Loucy (cell line): ENCODE measurements around the gene KDM4B.
A peak's percentile ranks its signal among the peaks of the same experiment; 100 is the strongest.

Source experiments
- H2AFZ ChIP-seq: fragments of 200-600 bp; sonication (generic); 2 replicates; pipeline ENCODE4 v1.6.0; 2016; ENCODE audit warnings: antibody characterized with exemption, mild to moderate bottlenecking, low read length, moderate library complexity
- H3F3A ChIP-seq: fragments of 200-600 bp; 2 replicates; pipeline ENCODE4 v1.6.0; 2016; ENCODE audit warnings: antibody characterized with exemption, low read depth, mild to moderate bottlenecking
- H3K27me3 ChIP-seq: fragments of 200-600 bp; sonication (generic); 2 replicates; pipeline ENCODE4 v1.6.1; 2014; ENCODE audit warnings: low read length, mild to moderate bottlenecking; ENCODE audit not compliant: insufficient read depth, poor library complexity, severe bottlenecking
- H3K36me3 ChIP-seq: fragments of 200-600 bp; sonication (generic); 2 replicates; pipeline ENCODE4 v1.6.1; 2016; ENCODE audit warnings: low read length; ENCODE audit not compliant: insufficient read depth
- H3K4me1 ChIP-seq: fragments of 200-600 bp; sonication (generic); 2 replicates; pipeline ENCODE4 v1.5.1; 2014; ENCODE audit warnings: low read length, mild to moderate bottlenecking; ENCODE audit not compliant: insufficient read depth, poor library complexity, severe bottlenecking
- H3K4me2 ChIP-seq: fragments of 200-600 bp; sonication (generic); 2 replicates; pipeline ENCODE4 v1.6.0; 2014; ENCODE audit warnings: antibody characterized with exemption, low read length, low read depth, mild to moderate bottlenecking; ENCODE audit not compliant: poor library complexity, severe bottlenecking
- H3K4me3 ChIP-seq: fragments of 200-600 bp; sonication (generic); 2 replicates; pipeline ENCODE4 v1.5.1; 2014; ENCODE audit warnings: low read length, mild to moderate bottlenecking, mixed read lengths; ENCODE audit not compliant: poor library complexity, severe bottlenecking
- H3K79me2 ChIP-seq: fragments of 200-600 bp; sonication (generic); 2 replicates; pipeline ENCODE4 v1.6.1; 2014; ENCODE audit warnings: low read length; ENCODE audit not compliant: insufficient read depth
- H3K9ac ChIP-seq: fragments of 200-600 bp; sonication (generic); 2 replicates; pipeline ENCODE4 v1.6.0; 2014; ENCODE audit warnings: mild to moderate bottlenecking, low read depth, low read length, moderate library complexity; ENCODE audit not compliant: poor library complexity, severe bottlenecking
- H3K9me2 ChIP-seq: fragments of 200-600 bp; sonication (generic); replicated peaks from 2 replicates; pipeline ENCODE4 v1.6.1; 2016; ENCODE audit warnings: low read depth, low read length, mixed read lengths
- H3K9me3 ChIP-seq: fragments of 200-600 bp; sonication (generic); 2 replicates; pipeline ENCODE4 v1.6.1; 2014; ENCODE audit warnings: mild to moderate bottlenecking, antibody characterized with exemption, low read length, low read depth; ENCODE audit not compliant: insufficient read depth
- H4K20me1 ChIP-seq: fragments of 200-600 bp; sonication (generic); 2 replicates; pipeline ENCODE4 v1.6.0; 2014; ENCODE audit warnings: antibody characterized with exemption, low read length, mild to moderate bottlenecking; ENCODE audit not compliant: insufficient read depth, poor library complexity, severe bottlenecking
- EZH2phosphoT487 ChIP-seq: fragments of 200-600 bp; IDR thresholded peaks from 2 replicates; pipeline ENCODE4 v1.6.1; 2018; ENCODE audit warnings: antibody characterized with exemption, mild to moderate bottlenecking, moderate library complexity, borderline replicate concordance
- TF ChIP-seq, protein P1 (sequence below): fragments of 200-600 bp; sonication (generic); conservative IDR thresholded peaks from 2 replicates; pipeline ENCODE4 v1.5.1; 2014; ENCODE audit warnings: mild to moderate bottlenecking, antibody characterized with exemption, low read length

The KDM4B gene

DNA sequence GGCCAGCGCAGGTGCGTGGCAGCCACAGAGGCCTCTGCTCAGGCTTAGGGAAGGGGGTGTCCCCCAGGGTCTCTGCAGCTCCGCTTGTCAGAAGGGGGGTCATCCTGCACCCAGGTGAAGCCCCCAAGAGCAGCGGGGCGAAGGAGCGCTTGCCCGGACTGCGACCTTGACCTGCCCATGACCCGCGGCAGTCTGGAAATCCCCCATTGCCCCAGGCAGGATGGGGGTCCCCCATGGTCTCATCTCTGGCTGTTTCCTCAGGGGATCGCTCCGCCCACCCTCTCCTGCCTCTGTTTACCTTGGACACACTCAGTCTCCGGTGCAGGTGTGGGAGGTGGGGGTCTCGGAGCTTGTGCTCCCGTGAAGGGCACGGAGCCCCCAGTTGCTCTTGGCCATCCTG lies 82.7 kb downstream of the KDM4B start:
- Histone ChIP-seq H2AFZ (no peak overlapping the region), H3K4me1 (no peaks in the 10 kb centered on the region), H3K9me2 (no peaks in the 10 kb centered on the region), H4K20me1 (peaks cover 16% of the 10 kb centered on the region), H3F3A (no peaks in the 10 kb centered on the region), H3K36me3 (peaks cover 67% of the 10 kb centered on the region; the same call in 1 of the 2 replicates), H3K4me2 (no peak overlapping the region), H3K9me3 (no peaks in the 10 kb centered on the region), H3K79me2 (no peaks in the 10 kb centered on the region), H3K4me3 (no peak overlapping the region), H3K9ac (no peak overlapping the region), H3K27me3 (no peaks in the 10 kb centered on the region)
- TF ChIP-seq, protein P1, sequence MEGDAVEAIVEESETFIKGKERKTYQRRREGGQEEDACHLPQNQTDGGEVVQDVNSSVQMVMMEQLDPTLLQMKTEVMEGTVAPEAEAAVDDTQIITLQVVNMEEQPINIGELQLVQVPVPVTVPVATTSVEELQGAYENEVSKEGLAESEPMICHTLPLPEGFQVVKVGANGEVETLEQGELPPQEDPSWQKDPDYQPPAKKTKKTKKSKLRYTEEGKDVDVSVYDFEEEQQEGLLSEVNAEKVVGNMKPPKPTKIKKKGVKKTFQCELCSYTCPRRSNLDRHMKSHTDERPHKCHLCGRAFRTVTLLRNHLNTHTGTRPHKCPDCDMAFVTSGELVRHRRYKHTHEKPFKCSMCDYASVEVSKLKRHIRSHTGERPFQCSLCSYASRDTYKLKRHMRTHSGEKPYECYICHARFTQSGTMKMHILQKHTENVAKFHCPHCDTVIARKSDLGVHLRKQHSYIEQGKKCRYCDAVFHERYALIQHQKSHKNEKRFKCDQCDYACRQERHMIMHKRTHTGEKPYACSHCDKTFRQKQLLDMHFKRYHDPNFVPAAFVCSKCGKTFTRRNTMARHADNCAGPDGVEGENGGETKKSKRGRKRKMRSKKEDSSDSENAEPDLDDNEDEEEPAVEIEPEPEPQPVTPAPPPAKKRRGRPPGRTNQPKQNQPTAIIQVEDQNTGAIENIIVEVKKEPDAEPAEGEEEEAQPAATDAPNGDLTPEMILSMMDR, result no peak
- TF ChIP-seq EZH2phosphoT487, result no peak

DNA sequence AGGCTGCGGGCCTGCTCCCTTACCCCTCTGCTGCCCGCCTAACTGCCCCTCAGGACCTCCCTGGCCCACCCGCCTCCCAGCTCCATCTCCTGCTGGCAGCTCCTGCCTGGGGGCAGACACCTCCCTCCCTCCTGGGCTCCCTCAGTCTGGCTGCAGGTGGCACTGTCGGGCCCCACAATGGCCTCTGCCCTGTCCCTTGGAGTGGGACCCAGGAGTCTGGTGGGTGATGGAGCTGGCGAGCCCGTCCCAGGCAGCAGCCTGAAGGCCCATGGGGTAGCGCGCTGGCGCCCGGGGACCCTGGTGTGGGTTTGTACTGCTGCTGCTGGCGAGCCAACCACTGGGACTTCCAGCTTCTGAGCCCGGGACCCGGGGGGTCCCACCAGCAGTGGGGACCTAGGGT lies 83.6 kb downstream of the KDM4B start:
- peaks cover 12% of the 10 kb centered on the region for H4K20me1 ChIP-seq
- H3K4me3 ChIP-seq, result no peak overlapping the region
- no peaks in the 10 kb centered on the region for H3K27me3 ChIP-seq
- no peak overlapping the region for H3K4me2 ChIP-seq
- H3K9ac ChIP-seq, result no peak overlapping the region
- no peaks in the 10 kb centered on the region for H3K9me3 ChIP-seq
- H3F3A ChIP-seq, result no peaks in the 10 kb centered on the region
- H3K4me1 ChIP-seq, result no peaks in the 10 kb centered on the region
- no peak for TF ChIP-seq EZH2phosphoT487
- TF ChIP-seq, protein P1, result 0 out of 2 replicates have a peak, but pooled peaks have one; percentile 16
- peaks cover 66% of the 10 kb centered on the region; the same call in 1 of the 2 replicates for H3K36me3 ChIP-seq
- H2AFZ ChIP-seq, result no peak overlapping the region
- no peaks in the 10 kb centered on the region for H3K9me2 ChIP-seq
- H3K79me2 ChIP-seq, result no peaks in the 10 kb centered on the region

DNA sequence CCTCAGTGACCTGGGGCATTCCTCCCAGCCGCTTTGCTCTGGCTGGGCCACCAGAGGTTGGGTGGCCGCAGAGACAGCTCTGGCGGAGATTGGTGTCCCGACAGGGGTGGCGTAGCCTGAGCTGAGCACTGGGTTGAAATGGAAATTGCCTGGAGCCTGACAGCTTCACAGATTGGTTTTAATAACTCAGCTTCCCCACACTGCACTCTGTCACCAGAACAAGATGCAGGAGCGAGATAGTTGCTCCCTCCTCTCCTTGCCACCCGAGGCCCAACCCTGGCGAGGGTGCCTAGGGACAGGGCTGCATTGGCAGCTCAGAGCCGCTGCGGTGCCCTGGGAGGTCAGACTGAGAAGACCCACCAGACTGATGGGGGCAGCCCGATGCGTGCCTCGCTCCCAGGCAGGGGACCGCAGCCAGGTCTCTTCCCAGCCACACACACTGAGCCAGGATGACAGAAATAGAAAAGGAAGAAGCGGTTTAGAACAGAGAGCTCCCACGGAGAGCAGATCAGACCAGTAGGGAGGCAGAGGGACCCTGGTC lies 84.1 kb downstream of the KDM4B start:
- Histone ChIP-seq H3K4me3 (no peak overlapping the region), H3K9ac (no peak overlapping the region), H3K4me2 (no peak overlapping the region), H3K4me1 (no peaks in the 10 kb centered on the region), H3K36me3 (peaks cover 66% of the 10 kb centered on the region; the same call in 1 of the 2 replicates), H3K79me2 (no peaks in the 10 kb centered on the region), H3K9me3 (no peaks in the 10 kb centered on the region), H2AFZ (no peak overlapping the region), H3K27me3 (no peaks in the 10 kb centered on the region), H3K9me2 (no peaks in the 10 kb centered on the region), H4K20me1 (peaks cover 7% of the 10 kb centered on the region), H3F3A (no peaks in the 10 kb centered on the region)
- TF ChIP-seq, protein P1, result no peak
- TF ChIP-seq EZH2phosphoT487, result no peak
